22Rv1 (cell line): ENCODE measurements around the gene XXYLT1.
A peak's percentile ranks its signal among the peaks of the same experiment; 100 is the strongest.

ENCODE experiments used
- H3K27ac ChIP-seq: fragments of 450-650 bp; 2 replicates; pipeline ENCODE4 v1.5.1; 2017
- ZFX ChIP-seq: fragments of 450-650 bp; IDR thresholded peaks from 2 replicates; pipeline ENCODE4 v1.6.1; 2017; ENCODE audit warnings: antibody characterized with exemption, borderline replicate concordance
- TF ChIP-seq, protein P1 (sequence below): fragments of 450-650 bp; IDR thresholded peaks from 2 replicates; pipeline ENCODE4 v1.5.1; 2017; ENCODE audit warnings: mild to moderate bottlenecking

Gene XXYLT1

DNA sequence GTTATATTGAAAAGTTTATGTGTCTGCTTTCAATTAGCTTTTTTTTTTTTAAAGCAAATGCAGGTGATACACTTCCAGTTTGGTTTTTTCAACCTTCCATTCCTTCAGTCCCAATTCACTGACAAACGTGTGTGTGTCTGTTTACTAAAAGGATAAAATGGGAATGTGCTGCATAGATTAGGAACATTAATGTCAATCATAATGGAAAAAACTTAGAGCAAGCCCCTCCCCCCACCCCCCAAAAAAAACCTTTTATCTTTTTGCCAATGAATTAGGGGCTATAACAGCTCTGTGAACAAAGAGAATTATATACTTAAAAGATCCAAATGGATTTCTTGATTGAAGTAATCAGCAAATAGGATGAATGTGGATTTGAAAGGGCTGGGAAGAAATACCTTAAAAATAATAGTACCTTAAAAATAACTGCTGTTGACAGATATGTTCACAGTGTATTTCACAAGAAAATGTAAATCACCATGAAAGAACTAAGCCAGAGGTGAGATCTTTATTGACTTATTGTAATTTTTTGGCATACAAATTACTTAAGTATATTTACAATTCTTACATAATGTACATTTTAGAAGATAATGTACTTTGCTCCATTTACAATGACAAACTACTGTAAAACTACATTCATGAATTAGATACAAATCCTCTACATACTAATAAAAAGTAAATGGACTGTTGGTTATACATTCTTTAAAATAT is 3.5 kb upstream of the XXYLT1 start:
- TF ChIP-seq, protein P1, sequence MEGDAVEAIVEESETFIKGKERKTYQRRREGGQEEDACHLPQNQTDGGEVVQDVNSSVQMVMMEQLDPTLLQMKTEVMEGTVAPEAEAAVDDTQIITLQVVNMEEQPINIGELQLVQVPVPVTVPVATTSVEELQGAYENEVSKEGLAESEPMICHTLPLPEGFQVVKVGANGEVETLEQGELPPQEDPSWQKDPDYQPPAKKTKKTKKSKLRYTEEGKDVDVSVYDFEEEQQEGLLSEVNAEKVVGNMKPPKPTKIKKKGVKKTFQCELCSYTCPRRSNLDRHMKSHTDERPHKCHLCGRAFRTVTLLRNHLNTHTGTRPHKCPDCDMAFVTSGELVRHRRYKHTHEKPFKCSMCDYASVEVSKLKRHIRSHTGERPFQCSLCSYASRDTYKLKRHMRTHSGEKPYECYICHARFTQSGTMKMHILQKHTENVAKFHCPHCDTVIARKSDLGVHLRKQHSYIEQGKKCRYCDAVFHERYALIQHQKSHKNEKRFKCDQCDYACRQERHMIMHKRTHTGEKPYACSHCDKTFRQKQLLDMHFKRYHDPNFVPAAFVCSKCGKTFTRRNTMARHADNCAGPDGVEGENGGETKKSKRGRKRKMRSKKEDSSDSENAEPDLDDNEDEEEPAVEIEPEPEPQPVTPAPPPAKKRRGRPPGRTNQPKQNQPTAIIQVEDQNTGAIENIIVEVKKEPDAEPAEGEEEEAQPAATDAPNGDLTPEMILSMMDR, result no peak
- TF ChIP-seq ZFX, result no peak
- no peak overlapping the region for H3K27ac ChIP-seq

DNA sequence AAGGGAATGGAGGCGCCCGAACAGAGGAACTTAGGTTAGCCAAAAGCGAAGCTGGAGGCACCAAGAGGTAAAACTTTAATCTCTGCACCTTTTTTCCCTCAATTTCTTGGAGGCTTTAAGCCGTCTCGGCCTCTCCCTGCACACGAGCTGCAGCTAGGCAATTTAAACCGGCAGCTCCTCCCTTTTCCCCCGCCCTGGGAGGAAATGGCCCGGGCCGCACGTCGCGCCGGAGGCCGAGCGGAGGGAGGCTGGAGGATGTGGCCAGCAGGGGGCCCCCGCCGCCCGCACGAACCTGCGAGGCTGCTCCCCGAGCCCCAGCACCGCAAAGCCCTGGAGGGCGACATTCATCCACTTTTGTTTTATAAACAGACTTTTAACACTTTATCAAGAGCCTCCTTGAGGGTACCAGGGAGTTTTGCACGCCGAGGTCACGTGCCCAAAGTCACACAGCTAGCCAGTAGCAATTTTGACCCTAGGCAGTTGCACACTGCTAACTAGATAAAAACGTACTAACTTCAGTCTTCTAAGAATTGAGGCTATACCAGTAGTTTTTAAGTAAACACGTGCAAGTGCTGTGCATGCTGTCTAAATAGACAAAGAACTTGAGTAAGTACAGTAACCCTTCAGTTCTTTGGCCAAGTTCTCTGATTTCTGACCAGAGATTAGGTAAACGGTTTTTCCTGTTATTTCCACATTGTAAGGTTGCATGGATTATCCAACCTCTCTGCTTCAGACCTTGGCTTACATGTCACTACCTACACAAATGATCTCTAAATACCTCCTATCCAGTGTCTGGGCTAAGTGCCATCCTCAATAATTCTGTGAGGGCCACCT is 668 bp upstream of the XXYLT1 start:
- peak overlapping the region; percentile 80 for H3K27ac ChIP-seq
- TF ChIP-seq, protein P1, result peak; percentile 92
- TF ChIP-seq ZFX, result no peak

DNA sequence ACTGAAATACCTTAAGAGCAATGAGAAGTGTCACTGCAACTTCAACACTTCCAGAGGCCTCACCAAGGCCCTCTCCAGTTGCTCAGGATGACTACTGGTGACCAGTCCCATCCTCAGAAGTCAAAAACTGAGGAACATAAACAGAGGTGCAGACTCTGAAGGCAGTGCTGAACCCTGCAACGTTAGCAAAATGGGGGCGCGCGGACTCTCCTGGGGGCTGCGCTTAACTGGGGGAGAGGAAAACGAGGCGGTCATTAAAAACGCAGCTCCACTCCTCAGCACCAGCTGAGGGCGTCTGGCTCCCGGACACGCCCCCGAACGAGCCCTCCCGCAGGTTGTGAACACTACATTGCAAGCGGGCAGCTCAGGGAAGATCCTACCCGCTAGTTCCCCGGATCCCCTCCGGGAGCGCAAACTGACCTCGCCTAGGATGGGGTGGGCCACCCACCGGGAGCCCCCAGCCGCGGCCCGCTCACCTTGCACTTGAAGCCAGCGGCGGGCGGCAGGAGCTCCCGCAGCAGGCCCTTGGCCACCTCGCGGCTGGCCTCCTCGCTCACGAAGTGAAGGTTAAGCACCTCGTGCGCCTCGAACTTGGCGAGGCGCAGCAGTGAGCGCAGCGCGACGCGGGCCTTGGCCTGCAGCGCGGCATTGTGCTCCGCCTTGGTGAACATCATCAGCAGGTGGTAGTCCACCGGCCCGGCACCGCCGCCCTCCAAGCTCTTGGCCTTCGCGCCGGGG is 711 bp downstream of the XXYLT1 start:
- TF ChIP-seq ZFX, result no peak
- TF ChIP-seq, protein P1, result peak; percentile 74; the same call in 1 of the 2 replicates
- H3K27ac ChIP-seq, result peak overlapping the region; percentile 80

DNA sequence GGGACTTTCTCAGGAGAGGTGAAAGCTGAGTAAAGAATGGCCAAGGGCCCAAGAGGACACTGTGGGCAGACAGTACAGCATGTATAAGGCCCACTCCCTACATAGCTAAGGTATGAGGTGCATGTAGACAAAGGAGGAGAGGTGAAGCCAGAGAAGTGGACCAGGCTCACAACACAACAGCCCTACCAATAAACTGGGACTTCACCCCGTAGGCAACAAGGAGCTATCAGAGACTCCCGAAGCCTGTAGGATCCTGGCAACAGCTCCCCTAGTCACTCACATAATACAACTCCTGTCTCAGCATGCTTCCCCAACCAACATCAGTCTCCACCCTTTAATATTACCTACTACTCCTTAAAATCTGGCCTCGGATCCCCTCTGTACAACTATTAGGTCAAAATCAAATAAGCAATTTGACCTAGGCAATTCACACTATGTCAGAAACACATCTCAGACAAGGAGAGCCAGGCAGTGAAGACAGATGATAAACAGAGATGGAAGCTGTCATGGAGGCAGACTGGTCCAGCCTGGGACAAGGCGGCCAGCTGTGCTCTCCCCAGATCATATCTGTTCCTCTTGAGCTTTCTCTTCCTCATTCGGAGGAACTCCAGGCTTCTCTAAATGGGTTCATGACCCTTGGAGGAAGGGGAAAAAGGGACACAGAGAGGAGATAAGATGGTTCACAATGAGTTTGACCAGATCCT is 1.4 kb downstream of the XXYLT1 start:
- no peak overlapping the region for H3K27ac ChIP-seq
- TF ChIP-seq, protein P1, result no peak
- TF ChIP-seq ZFX, result no peak

DNA sequence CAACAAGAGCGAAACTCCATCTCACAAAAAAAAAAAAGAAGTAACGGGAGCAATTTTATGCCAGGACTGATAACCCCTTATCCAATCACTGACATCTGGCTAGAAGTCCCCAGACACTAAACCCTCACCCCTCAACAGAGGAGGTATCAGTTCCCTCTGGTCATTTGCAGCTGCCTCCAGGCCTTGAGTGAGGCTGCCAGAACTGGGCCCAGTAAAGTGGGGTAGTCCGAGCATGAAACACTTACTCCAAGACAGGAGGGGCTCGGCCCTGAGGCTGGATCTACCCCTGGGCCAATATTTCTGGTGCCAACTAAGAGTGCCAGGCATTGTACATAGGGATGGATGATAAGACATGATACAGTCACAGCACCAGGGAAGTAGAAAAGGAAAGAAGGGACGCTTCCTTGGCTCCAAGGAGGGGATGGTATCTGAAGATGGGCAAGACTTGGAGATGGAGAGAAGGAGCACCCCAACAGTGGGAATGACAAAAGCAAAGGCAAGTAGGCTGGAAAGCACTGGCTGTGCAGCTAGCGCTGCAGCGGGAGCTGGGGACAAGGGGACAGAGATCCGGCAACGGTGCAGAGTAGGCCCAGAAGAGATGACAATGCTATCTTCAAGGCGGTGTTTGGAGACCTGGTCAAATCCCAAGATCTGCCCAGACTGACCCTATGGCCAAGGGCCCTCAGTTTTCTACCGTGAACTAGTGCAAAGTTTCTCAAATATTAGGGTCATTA is 2.2 kb downstream of the XXYLT1 start:
- TF ChIP-seq, protein P1, result no peak
- TF ChIP-seq ZFX, result no peak
- H3K27ac ChIP-seq, result no peak overlapping the region

DNA sequence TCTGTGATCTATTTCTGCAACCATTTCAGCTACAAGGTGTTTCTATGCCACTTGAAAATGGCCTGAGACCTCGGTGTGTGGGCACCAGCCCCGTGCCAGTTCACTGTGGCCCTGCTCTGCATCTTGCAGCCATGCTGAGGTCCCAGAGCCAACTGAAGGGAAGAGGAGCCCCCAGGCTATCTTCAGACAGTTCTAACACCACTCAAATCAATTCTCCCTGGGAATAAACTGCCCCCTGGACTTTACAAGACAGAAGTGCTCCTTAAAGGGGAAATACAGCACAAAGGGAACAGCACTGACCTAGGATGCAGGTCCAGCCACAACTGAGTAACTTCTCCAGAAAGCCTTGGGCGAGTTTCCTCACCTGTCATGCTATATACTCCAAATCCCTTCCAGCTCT is 3.9 kb downstream of the XXYLT1 start:
- TF ChIP-seq ZFX, result no peak
- TF ChIP-seq, protein P1, result no peak
- no peak overlapping the region for H3K27ac ChIP-seq
